Measurements from ENCODE around the gene ALDH4A1.
"Not testable (repeated sequence)": the region's sequence is repeated elsewhere in the genome, so short reads cannot be mapped to it uniquely, and the experiment has no call there.

The ALDH4A1 gene

GRCh38 chr1:18847723-18848122 lies 54.6 kb downstream of the ALDH4A1 start:
- not testable (repeated sequence) for DNase-seq

- DNase-seq = no peak
Observed at GRCh38 chr1:18840145-18840544, 62.2 kb downstream of the ALDH4A1 start.

GRCh38 chr1:18836654-18837053 lies 65.7 kb downstream of the ALDH4A1 start:
- DNase-seq = peak in 1 of 3 donors; percentile 2

- not testable (repeated sequence) for DNase-seq
Observed at GRCh38 chr1:18832319-18832718, 70.0 kb downstream of the ALDH4A1 start.

- no peak for DNase-seq
Observed at GRCh38 chr1:18831656-18832055, 70.7 kb downstream of the ALDH4A1 start.

GRCh38 chr1:18830596-18830995 lies 71.8 kb downstream of the ALDH4A1 start:
- no peak for DNase-seq

GRCh38 chr1:18829671-18830070 lies 72.7 kb downstream of the ALDH4A1 start:
- DNase-seq = no peak

GRCh38 chr1:18828224-18828623 lies 74.1 kb downstream of the ALDH4A1 start:
- DNase-seq = no peak

GRCh38 chr1:18823438-18823837 lies 78.9 kb downstream of the ALDH4A1 start:
- DNase-seq = no peak

Data from suppressor macrophage treated with lipopolysaccharide for 1 hour (primary cell).